ENCODE data around the gene NCK2.

The NCK2 gene

DNA sequence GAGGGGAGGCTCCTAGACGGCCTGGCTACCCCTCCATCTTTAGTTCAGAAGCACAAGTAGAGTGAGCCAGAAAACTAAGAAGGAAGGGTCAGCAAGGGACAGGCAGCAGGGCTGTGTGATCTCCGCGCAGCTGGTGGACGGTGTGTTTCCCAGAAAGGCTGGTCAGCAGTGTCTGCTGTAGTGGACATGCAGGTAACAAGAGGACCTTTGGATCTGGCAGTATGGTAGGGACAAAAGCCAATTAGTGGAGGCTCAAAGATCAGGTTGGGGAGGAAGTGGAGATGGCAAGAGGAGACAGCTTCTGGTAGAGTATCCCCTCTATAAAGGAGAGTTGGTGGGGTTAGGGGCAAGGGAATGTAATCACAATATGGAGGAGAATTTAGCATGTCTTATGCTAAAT lies 95.1 kb downstream of the NCK2 start:
- H3K4me3 ChIP-seq (ENCODE audit: low read depth in 1 of 2, low read length in 2 of 2): no peak overlapping the region
- no peak overlapping the region for H3K27ac ChIP-seq (ENCODE audit: low read depth, low read length)
- H3K9ac ChIP-seq (ENCODE audit: low read depth in 1 of 2, low read length in 2 of 2): no peak overlapping the region

DNA sequence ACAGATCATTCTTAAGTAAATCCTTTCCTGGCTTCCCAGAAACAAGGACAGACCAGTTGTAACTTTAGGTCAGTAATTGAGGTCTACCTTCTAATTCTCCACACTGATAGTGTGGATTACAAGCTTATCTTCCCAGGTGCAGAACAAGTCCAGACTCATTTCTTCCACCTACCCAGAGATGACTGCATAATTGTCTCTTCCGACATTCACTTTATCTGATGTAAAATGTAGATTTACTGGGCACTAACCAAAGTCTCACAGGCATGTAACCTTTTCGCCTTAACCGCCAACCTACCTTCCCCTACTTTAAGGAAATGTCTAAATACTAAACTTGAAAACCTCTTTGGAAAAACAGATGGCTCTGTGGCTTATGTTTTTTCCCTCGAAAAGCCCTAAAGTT lies 96.2 kb downstream of the NCK2 start:
- Histone ChIP-seq H3K27ac (ENCODE audit: low read depth, low read length) (no peak overlapping the region), H3K4me1 (ENCODE audit: control insufficient read depth in 1 of 2, insufficient read depth in 2 of 2, low read length in 2 of 2) (peaks cover 4 to 7% of the 10 kb centered on the region in 2 donors)

More for the DNA sequence above, 95.1 kb downstream of the NCK2 start:
- Histone ChIP-seq H3K9me3 (ENCODE audit: control insufficient read depth in 1 of 2, low read length in 2 of 2) (peaks cover 3% of the 10 kb centered on the region in 2 donors), H3K27me3 (ENCODE audit: control insufficient read depth in 1 of 2, insufficient read depth in 2 of 2, low read length in 2 of 2) (no peaks in the 10 kb centered on the region), H3K4me1 (ENCODE audit: control insufficient read depth in 1 of 2, insufficient read depth in 2 of 2, low read length in 2 of 2) (peaks cover 4 to 7% of the 10 kb centered on the region in 2 donors), H3K36me3 (ENCODE audit: control insufficient read depth in 1 of 2, insufficient read depth in 2 of 2, low read length in 2 of 2) (peaks cover 0 to 2% of the 10 kb centered on the region in 2 donors)

DNA sequence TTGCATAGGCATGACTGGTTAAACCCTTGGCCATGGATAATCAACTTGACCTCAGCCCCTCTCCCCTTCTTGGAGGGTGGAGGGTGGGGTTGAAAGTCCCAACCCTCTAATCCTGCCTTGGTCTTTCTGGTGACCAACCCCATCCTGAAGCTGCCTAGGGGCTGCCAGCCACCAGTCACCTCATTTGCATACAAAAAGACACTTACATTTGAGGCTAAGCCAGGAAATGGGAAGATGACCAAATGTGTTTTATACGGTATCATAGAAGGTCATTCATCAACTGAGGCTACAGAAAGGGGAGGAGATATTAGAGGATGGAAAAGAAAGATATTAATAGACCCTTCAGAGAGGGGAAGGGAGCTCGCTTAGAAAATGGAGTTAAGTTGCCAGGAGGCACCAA lies 96.8 kb downstream of the NCK2 start:
- Histone ChIP-seq H3K9ac (ENCODE audit: low read depth in 1 of 2, low read length in 2 of 2) (no peak overlapping the region), H3K4me3 (ENCODE audit: low read depth in 1 of 2, low read length in 2 of 2) (no peak overlapping the region), H3K27me3 (ENCODE audit: control insufficient read depth in 1 of 2, insufficient read depth in 2 of 2, low read length in 2 of 2) (no peaks in the 10 kb centered on the region), H3K4me1 (ENCODE audit: control insufficient read depth in 1 of 2, insufficient read depth in 2 of 2, low read length in 2 of 2) (peaks cover 4 to 7% of the 10 kb centered on the region in 2 donors), H3K27ac (ENCODE audit: low read depth, low read length) (no peak overlapping the region), H3K9me3 (ENCODE audit: control insufficient read depth in 1 of 2, low read length in 2 of 2) (no peaks in the 10 kb centered on the region), H3K36me3 (ENCODE audit: control insufficient read depth in 1 of 2, insufficient read depth in 2 of 2, low read length in 2 of 2) (no peaks in the 10 kb centered on the region)

More for the DNA sequence above, 96.2 kb downstream of the NCK2 start:
- H3K36me3 ChIP-seq (ENCODE audit: control insufficient read depth in 1 of 2, insufficient read depth in 2 of 2, low read length in 2 of 2): peaks cover 0 to 2% of the 10 kb centered on the region in 2 donors
- no peak overlapping the region for H3K9ac ChIP-seq (ENCODE audit: low read depth in 1 of 2, low read length in 2 of 2)
- H3K4me3 ChIP-seq (ENCODE audit: low read depth in 1 of 2, low read length in 2 of 2): no peak overlapping the region
- H3K27me3 ChIP-seq (ENCODE audit: control insufficient read depth in 1 of 2, insufficient read depth in 2 of 2, low read length in 2 of 2): no peaks in the 10 kb centered on the region
- no peaks in the 10 kb centered on the region for H3K9me3 ChIP-seq (ENCODE audit: control insufficient read depth in 1 of 2, low read length in 2 of 2)

GRCh38 chr2:105842555-105842954 lies 97.8 kb downstream of the NCK2 start:
- H3K27ac ChIP-seq (ENCODE audit: low read depth, low read length): no peak overlapping the region
- no peak overlapping the region for H3K9ac ChIP-seq (ENCODE audit: low read depth in 1 of 2, low read length in 2 of 2)
- peaks cover 0 to 4% of the 10 kb centered on the region in 2 donors for H3K36me3 ChIP-seq (ENCODE audit: control insufficient read depth in 1 of 2, insufficient read depth in 2 of 2, low read length in 2 of 2)

DNA sequence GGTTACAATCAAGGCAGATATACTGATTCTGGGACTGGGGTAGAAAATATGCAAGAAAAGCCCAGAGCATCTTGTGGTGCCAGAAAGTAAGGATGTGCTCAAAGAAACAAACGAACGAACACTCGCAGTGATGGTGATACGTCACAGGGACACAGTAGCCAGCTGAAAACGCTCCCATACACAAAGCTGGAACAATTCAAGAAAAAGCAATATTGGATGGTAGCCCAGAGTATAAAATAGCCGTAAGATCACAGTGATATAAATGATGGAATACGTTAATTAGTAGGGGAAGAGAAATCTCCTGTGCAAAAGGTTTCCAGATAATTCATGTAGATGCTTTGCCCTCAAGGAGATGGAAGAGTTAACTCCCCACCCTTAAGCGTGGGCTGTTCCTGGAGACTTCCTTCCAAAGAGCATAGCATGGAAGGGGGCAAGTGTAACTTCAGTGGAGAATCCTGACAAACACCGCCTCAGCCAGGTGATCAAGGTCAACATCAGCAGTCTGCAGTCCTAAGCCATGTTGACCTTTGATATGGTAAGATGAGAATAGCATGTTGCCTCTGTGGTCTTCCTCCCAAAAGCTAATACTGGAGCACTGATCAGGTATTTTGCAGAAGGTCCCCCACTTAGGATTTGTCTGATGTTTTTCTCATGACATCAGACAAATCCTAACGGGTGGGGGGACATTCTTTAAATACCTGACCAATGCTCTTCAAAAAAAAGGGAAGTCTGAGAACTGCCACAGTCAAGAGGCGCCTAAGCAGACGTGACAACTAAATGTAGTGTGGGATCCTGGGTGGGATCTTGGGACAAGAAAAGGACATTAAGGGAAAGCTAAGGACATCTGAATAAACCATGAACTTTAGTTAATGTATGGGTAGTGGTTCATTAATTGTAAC lies 99.0 kb downstream of the NCK2 start:
- no peak overlapping the region for H3K9ac ChIP-seq (ENCODE audit: low read depth in 1 of 2, low read length in 2 of 2)
- H3K4me1 ChIP-seq (ENCODE audit: control insufficient read depth in 1 of 2, insufficient read depth in 2 of 2, low read length in 2 of 2): peaks cover 4 to 7% of the 10 kb centered on the region in 2 donors
- H3K9me3 ChIP-seq (ENCODE audit: control insufficient read depth in 1 of 2, low read length in 2 of 2): no peaks in the 10 kb centered on the region
- no peaks in the 10 kb centered on the region for H3K27me3 ChIP-seq (ENCODE audit: control insufficient read depth in 1 of 2, insufficient read depth in 2 of 2, low read length in 2 of 2)
- no peak overlapping the region for H3K4me3 ChIP-seq (ENCODE audit: low read depth in 1 of 2, low read length in 2 of 2)
- no peak overlapping the region for H3K27ac ChIP-seq (ENCODE audit: low read depth, low read length)
- peaks cover 0 to 11% of the 10 kb centered on the region in 2 donors for H3K36me3 ChIP-seq (ENCODE audit: control insufficient read depth in 1 of 2, insufficient read depth in 2 of 2, low read length in 2 of 2)

More at GRCh38 chr2:105842555-105842954, 97.8 kb downstream of the NCK2 start:
- H3K4me1 ChIP-seq (ENCODE audit: control insufficient read depth in 1 of 2, insufficient read depth in 2 of 2, low read length in 2 of 2): peaks cover 4 to 7% of the 10 kb centered on the region in 2 donors
- no peaks in the 10 kb centered on the region for H3K27me3 ChIP-seq (ENCODE audit: control insufficient read depth in 1 of 2, insufficient read depth in 2 of 2, low read length in 2 of 2)
- H3K9me3 ChIP-seq (ENCODE audit: control insufficient read depth in 1 of 2, low read length in 2 of 2): no peaks in the 10 kb centered on the region
- H3K4me3 ChIP-seq (ENCODE audit: low read depth in 1 of 2, low read length in 2 of 2): no peak overlapping the region

DNA sequence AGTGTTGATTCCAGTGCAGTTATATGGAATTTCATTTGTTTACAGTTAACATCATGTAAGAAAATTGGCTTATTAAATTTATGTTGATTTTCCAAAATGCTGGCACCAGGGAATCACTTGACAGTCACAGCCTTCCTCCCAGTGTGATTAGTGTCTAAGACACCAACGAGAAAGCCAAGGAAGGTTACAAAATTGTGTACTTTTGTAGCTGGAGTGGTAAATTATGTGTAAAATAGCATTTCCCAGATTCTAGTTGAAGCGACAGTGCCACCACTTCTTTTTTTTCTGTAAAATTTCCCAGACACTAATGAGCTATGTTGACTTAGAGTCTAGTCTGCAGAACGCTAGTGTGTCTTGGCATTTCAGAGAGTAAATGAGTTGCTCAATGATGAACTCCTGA lies 101.3 kb downstream of the NCK2 start:
- Histone ChIP-seq H3K9me3 (ENCODE audit: control insufficient read depth in 1 of 2, low read length in 2 of 2) (no peaks in the 10 kb centered on the region), H3K4me1 (ENCODE audit: control insufficient read depth in 1 of 2, insufficient read depth in 2 of 2, low read length in 2 of 2) (no peaks in the 10 kb centered on the region), H3K27me3 (ENCODE audit: control insufficient read depth in 1 of 2, insufficient read depth in 2 of 2, low read length in 2 of 2) (no peaks in the 10 kb centered on the region), H3K27ac (ENCODE audit: low read depth, low read length) (no peak overlapping the region), H3K9ac (ENCODE audit: low read depth in 1 of 2, low read length in 2 of 2) (no peak overlapping the region), H3K4me3 (ENCODE audit: low read depth in 1 of 2, low read length in 2 of 2) (no peak overlapping the region), H3K36me3 (ENCODE audit: control insufficient read depth in 1 of 2, insufficient read depth in 2 of 2, low read length in 2 of 2) (peaks cover 0 to 11% of the 10 kb centered on the region in 2 donors)

- Histone ChIP-seq H3K9ac (ENCODE audit: low read depth in 1 of 2, low read length in 2 of 2) (no peak overlapping the region), H3K4me3 (ENCODE audit: low read depth in 1 of 2, low read length in 2 of 2) (no peak overlapping the region), H3K9me3 (ENCODE audit: control insufficient read depth in 1 of 2, low read length in 2 of 2) (no peaks in the 10 kb centered on the region), H3K27ac (ENCODE audit: low read depth, low read length) (no peak overlapping the region), H3K4me1 (ENCODE audit: control insufficient read depth in 1 of 2, insufficient read depth in 2 of 2, low read length in 2 of 2) (no peaks in the 10 kb centered on the region), H3K36me3 (ENCODE audit: control insufficient read depth in 1 of 2, insufficient read depth in 2 of 2, low read length in 2 of 2) (peaks cover 0 to 11% of the 10 kb centered on the region in 2 donors), H3K27me3 (ENCODE audit: control insufficient read depth in 1 of 2, insufficient read depth in 2 of 2, low read length in 2 of 2) (no peaks in the 10 kb centered on the region)
Measured at GRCh38 chr2:105847056-105847455, 102.3 kb downstream of the NCK2 start.

DNA sequence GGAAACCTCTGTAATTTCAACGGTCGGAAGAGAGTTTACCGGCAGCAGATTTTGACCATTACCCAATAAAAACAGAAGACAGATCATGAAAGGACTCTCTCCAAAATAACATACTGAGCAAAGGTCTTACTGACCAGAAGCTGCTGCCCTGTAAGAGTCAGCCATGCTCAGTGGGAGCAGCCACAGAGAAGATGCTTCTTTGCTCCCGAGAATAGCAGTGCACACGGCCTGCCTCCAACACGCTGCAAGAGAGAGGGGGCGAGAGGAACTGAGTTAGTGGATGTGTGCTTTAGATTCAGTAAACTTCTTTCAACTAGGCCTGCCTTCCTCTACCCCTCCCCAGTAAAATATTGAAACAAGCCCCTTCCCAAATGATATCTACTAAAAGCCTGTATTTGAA lies 103.7 kb downstream of the NCK2 start:
- Histone ChIP-seq H3K27me3 (ENCODE audit: control insufficient read depth in 1 of 2, insufficient read depth in 2 of 2, low read length in 2 of 2) (no peaks in the 10 kb centered on the region), H3K4me1 (ENCODE audit: control insufficient read depth in 1 of 2, insufficient read depth in 2 of 2, low read length in 2 of 2) (no peaks in the 10 kb centered on the region), H3K4me3 (ENCODE audit: low read depth in 1 of 2, low read length in 2 of 2) (no peak overlapping the region)

DNA sequence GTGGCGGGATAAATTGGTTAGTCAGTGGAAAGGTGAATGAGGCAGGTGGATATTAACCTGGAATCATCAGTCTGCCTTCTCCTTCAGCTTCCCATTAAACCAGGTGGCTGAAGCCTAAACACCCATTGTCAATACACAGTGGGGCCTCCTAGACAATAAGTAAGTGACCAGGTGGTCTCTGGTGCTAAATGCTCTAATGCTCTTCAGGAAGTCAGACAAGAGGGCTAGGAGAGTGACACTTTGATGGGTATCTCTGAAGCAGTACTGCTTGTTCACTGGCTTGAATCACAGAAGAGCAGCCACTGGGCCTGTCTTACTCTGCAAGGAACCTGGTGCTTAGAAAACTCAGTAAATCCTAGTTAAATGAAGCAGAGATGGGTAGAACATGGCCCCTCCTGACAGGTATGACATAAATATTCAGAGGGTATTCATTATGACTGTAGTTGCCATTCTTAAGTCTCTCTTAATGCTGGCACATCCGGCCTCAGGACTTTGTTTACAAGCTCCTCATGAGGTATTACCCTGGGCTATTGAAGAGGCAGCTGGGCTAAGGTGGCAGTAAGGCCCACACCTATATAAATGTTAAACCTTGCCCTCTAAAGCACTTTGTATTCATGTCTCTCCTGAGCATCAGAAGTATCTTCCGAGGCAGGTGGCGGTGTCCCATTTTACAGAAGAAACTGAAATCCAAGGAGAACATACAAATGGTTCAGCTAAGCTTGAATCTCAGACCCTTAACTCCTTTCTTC lies 104.9 kb downstream of the NCK2 start:
- H3K36me3 ChIP-seq (ENCODE audit: control insufficient read depth in 1 of 2, insufficient read depth in 2 of 2, low read length in 2 of 2): peaks cover 0 to 11% of the 10 kb centered on the region in 2 donors
- no peak overlapping the region for H3K9ac ChIP-seq (ENCODE audit: low read depth in 1 of 2, low read length in 2 of 2)
- H3K27me3 ChIP-seq (ENCODE audit: control insufficient read depth in 1 of 2, insufficient read depth in 2 of 2, low read length in 2 of 2): no peaks in the 10 kb centered on the region
- H3K9me3 ChIP-seq (ENCODE audit: control insufficient read depth in 1 of 2, low read length in 2 of 2): no peaks in the 10 kb centered on the region
- no peak overlapping the region for H3K27ac ChIP-seq (ENCODE audit: low read depth, low read length)
- no peak overlapping the region for H3K4me3 ChIP-seq (ENCODE audit: low read depth in 1 of 2, low read length in 2 of 2)
- H3K4me1 ChIP-seq (ENCODE audit: control insufficient read depth in 1 of 2, insufficient read depth in 2 of 2, low read length in 2 of 2): no peaks in the 10 kb centered on the region

More for the DNA sequence above, 103.7 kb downstream of the NCK2 start:
- no peak overlapping the region for H3K9ac ChIP-seq (ENCODE audit: low read depth in 1 of 2, low read length in 2 of 2)
- H3K36me3 ChIP-seq (ENCODE audit: control insufficient read depth in 1 of 2, insufficient read depth in 2 of 2, low read length in 2 of 2): peaks cover 0 to 11% of the 10 kb centered on the region in 2 donors
- no peak overlapping the region for H3K27ac ChIP-seq (ENCODE audit: low read depth, low read length)
- no peaks in the 10 kb centered on the region for H3K9me3 ChIP-seq (ENCODE audit: control insufficient read depth in 1 of 2, low read length in 2 of 2)

DNA sequence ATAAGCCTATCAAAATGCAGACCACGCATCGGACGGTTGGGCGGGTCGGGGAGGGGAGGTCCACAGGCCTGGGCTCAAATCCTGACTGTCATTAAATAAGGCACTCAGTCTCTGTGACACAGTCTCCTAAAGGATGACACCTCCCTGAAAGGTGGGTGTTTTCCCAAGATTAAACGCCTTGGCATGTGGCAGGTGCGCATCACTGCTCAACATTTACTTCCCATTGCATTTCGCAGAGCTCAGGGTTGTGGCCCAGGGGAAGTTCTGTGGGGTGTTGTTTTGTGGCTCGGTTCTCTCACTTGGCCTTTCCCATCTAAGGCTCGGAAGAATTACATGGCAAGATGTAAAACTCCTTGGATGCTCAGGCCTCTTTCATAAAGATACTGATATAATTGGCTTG lies 107.4 kb downstream of the NCK2 start:
- Histone ChIP-seq H3K9ac (ENCODE audit: low read depth in 1 of 2, low read length in 2 of 2) (no peak overlapping the region), H3K36me3 (ENCODE audit: control insufficient read depth in 1 of 2, insufficient read depth in 2 of 2, low read length in 2 of 2) (peaks cover 0 to 20% of the 10 kb centered on the region in 2 donors), H3K27me3 (ENCODE audit: control insufficient read depth in 1 of 2, insufficient read depth in 2 of 2, low read length in 2 of 2) (no peaks in the 10 kb centered on the region), H3K4me3 (ENCODE audit: low read depth in 1 of 2, low read length in 2 of 2) (no peak overlapping the region), H3K4me1 (ENCODE audit: control insufficient read depth in 1 of 2, insufficient read depth in 2 of 2, low read length in 2 of 2) (peaks cover 0 to 8% of the 10 kb centered on the region in 2 donors), H3K9me3 (ENCODE audit: control insufficient read depth in 1 of 2, low read length in 2 of 2) (no peaks in the 10 kb centered on the region), H3K27ac (ENCODE audit: low read depth, low read length) (no peak overlapping the region)

All from duodenal mucosa (tissue), 2 donors.